KMS-11 (cell line): ENCODE results near the gene DNAJC17.

Experiments
- H2AFZ ChIP-seq: fragments of 200-600 bp; sonication (generic); 2 replicates; pipeline ENCODE4 v1.6.1; 2016; ENCODE audit warnings: antibody characterized with exemption, mixed run types, low read depth
- H3K27ac ChIP-seq: fragments of 200-600 bp; sonication (generic); 2 replicates; pipeline ENCODE4 v1.6.1; 2016; ENCODE audit warnings: mild to moderate bottlenecking, mixed run types
- H3K27me3 ChIP-seq: fragments of 200-600 bp; sonication (generic); 2 replicates; pipeline ENCODE4 v1.6.1; 2017; ENCODE audit warnings: mild to moderate bottlenecking, low read depth, mixed run types, moderate library complexity; ENCODE audit not compliant: insufficient read depth
- H3K36me3 ChIP-seq: fragments of 200-600 bp; sonication (generic); 2 replicates; pipeline ENCODE4 v1.6.1; 2017; ENCODE audit warnings: mild to moderate bottlenecking, mixed run types; ENCODE audit not compliant: insufficient read depth
- H3K4me1 ChIP-seq: fragments of 200-600 bp; sonication (generic); 2 replicates; pipeline ENCODE4 v1.6.1; 2016; ENCODE audit warnings: mild to moderate bottlenecking, low read depth, mixed run types; ENCODE audit not compliant: poor library complexity, severe bottlenecking
- H3K4me2 ChIP-seq: fragments of 200-600 bp; sonication (generic); 2 replicates; pipeline ENCODE4 v1.7.0; 2016; ENCODE audit warnings: mild to moderate bottlenecking, mixed run types
- H3K4me3 ChIP-seq: fragments of 200-600 bp; sonication (generic); IDR thresholded peaks from 2 replicates; pipeline ENCODE4 v1.6.1; 2017; ENCODE audit warnings: low read depth, low read length, mixed read lengths; ENCODE audit not compliant: insufficient read depth
- H3K79me2 ChIP-seq: fragments of 200-600 bp; sonication (generic); 2 replicates; pipeline ENCODE4 v1.6.1; 2016; ENCODE audit warnings: low read depth, mixed run types; ENCODE audit not compliant: insufficient read depth
- H3K9ac ChIP-seq: fragments of 200-600 bp; sonication (generic); 2 replicates; pipeline ENCODE4 v1.6.1; 2016; ENCODE audit warnings: mild to moderate bottlenecking, mixed run types
- H4K20me1 ChIP-seq: fragments of 200-600 bp; sonication (generic); 2 replicates; pipeline ENCODE4 v1.6.1; 2016; ENCODE audit warnings: mild to moderate bottlenecking, mixed run types; ENCODE audit not compliant: insufficient read depth
- CTCF ChIP-seq: fragments of 200-600 bp; sonication (generic); conservative IDR thresholded peaks from 2 replicates; pipeline ENCODE4 v1.6.1; 2017; ENCODE audit warnings: low read depth, mild to moderate bottlenecking, antibody characterized with exemption, low read length, moderate library complexity, mixed read lengths

Gene DNAJC17

GRCh38 chr15:40785814-40786213, 21.5 kb downstream of the DNAJC17 start:
- Histone ChIP-seq H3K36me3 (no peaks in the 10 kb centered on the region), H3K27ac (no peak overlapping the region), H3K27me3 (no peaks in the 10 kb centered on the region), H2AFZ (no peak overlapping the region), H3K9ac (no peak overlapping the region), H3K79me2 (no peaks in the 10 kb centered on the region; the same call in 1 of the 2 replicates), H3K4me3 (no peak overlapping the region), H4K20me1 (no peaks in the 10 kb centered on the region), H3K4me1 (peaks cover 58% of the 10 kb centered on the region), H3K4me2 (no peak overlapping the region; the same call in 1 of the 2 replicates)
- TF ChIP-seq CTCF: no peak

DNA sequence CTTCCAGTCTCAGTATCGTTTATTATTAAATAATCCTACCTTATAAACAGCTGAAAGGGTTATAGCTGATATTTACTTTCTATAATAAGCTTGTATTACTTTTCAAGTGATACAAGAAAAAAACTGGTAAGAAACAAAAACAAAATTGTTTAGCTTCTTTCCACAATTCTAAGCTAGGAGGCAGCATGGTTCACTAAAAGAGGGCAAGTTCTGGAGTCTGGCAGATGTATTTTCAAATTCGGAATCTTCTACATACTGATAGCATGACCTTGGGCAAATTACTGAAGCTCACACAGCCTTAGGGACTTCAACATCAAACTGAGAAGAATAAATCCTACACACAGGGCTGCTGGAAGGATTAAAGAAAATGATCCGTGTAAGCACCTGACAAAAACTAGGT, 22.1 kb downstream of the DNAJC17 start:
- H2AFZ ChIP-seq: no peak overlapping the region
- no peaks in the 10 kb centered on the region for H4K20me1 ChIP-seq
- no peaks in the 10 kb centered on the region for H3K36me3 ChIP-seq
- peaks cover 58% of the 10 kb centered on the region for H3K4me1 ChIP-seq
- TF ChIP-seq CTCF: no peak
- H3K4me3 ChIP-seq: no peak overlapping the region
- no peak overlapping the region for H3K27ac ChIP-seq
- no peaks in the 10 kb centered on the region for H3K27me3 ChIP-seq
- no peak overlapping the region; the same call in 1 of the 2 replicates for H3K4me2 ChIP-seq
- no peaks in the 10 kb centered on the region; the same call in 1 of the 2 replicates for H3K79me2 ChIP-seq
- H3K9ac ChIP-seq: no peak overlapping the region

DNA sequence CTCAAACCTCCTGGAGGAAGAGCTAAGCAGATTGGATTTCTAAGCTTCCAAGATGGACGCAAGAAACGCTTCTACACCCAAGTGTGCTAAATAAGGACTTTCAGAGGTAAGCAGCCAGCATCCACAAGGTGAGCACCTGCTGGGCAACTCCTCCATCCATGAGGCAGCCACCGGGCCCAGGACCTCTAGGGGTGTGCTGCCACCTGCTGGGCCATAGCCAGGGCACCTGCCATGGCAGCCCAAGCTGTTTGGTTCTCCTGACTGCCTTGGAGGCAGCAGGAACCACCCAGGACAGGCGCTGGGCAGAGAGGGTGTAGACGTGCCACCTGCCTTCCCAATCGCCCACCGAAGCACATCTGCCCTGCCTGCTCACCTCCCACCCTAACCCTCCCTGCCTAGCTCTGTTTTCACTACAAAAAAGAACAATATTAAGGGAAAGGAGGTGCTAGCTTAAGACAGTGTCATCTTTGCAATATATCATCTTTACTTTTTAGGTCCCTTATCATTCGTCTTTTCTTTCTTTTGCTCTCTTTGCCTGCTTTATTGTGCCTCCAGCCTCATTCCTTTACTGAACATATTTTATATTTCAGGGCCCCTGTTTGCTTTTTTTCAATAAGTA, 24.6 kb downstream of the DNAJC17 start:
- Histone ChIP-seq H3K4me1 (peaks cover 53% of the 10 kb centered on the region), H2AFZ (0 out of 2 replicates have a peak overlapping the region, but pooled peaks have one; percentile 2), H3K79me2 (no peaks in the 10 kb centered on the region; the same call in 1 of the 2 replicates), H3K27me3 (no peaks in the 10 kb centered on the region), H4K20me1 (no peaks in the 10 kb centered on the region), H3K9ac (no peak overlapping the region), H3K4me3 (no peak overlapping the region), H3K27ac (no peak overlapping the region), H3K4me2 (peak overlapping the region; percentile 54), H3K36me3 (no peaks in the 10 kb centered on the region)
- peak; percentile 79 for TF ChIP-seq CTCF

GRCh38 chr15:40776537-40777141, 30.6 kb downstream of the DNAJC17 start:
- H3K27ac ChIP-seq: peak overlapping the region; percentile 66

More at GRCh38 chr15:40776537-40777141, 30.6 kb downstream of the DNAJC17 start:
- Histone ChIP-seq H3K4me2 (peak overlapping the region; percentile 88), H3K79me2 (no peaks in the 10 kb centered on the region), H3K9ac (peak overlapping the region; percentile 61), H4K20me1 (no peaks in the 10 kb centered on the region), H3K27me3 (no peaks in the 10 kb centered on the region), H2AFZ (peak overlapping the region; percentile 32; the same call in 1 of the 2 replicates), H3K4me1 (peaks cover 30% of the 10 kb centered on the region), H3K36me3 (no peaks in the 10 kb centered on the region), H3K4me3 (no peak overlapping the region)
- no peak for TF ChIP-seq CTCF
